ENCODE results near the gene COA3.

COA3 gene

GRCh38 chr17:42798383-42799380 lies at the start of gene COA3, which contains the start of gene CNTD1:
TSS of gene COA3 (minus strand) at chr17:42798704. CDS start at chr17:42798681, 23 bp downstream.
TSS of gene CNTD1 (plus strand) at chr17:42798861. CDS start at chr17:42799068, 207 bp downstream.
- Mint-ChIP-seq H3K27ac (peak within 1 kb of the TSS; percentile 79), H3K27me3 (peaks cover 10% of the 10 kb centered on the region), H3K9me3 (no peaks in the 10 kb centered on the region), H3K4me1 (ENCODE audit: low read depth) (peaks cover 30% of the 10 kb centered on the region), H3K4me3 (peak within 1 kb of the TSS; percentile 81), H3K36me3 (ENCODE audit: low read depth) (peaks cover 14% of the 10 kb centered on the region)
- intact Hi-C loops (cut with micrococcal nuclease) = no loop called here

- peaks cover 31% of the 10 kb centered on the region for H3K36me3 Mint-ChIP-seq (ENCODE audit: low read depth)
- no peaks in the 10 kb centered on the region for H3K9me3 Mint-ChIP-seq
- H3K27ac Mint-ChIP-seq = no peak overlapping the region
Observed at GRCh38 chr17:42848093-42848492, 49.6 kb upstream of the COA3 start.

GRCh38 chr17:42846594-42847280 lies 48.2 kb upstream of the COA3 start:
- H3K36me3 Mint-ChIP-seq (ENCODE audit: low read depth) = peaks cover 45% of the 10 kb centered on the region
- peaks cover 25% of the 10 kb centered on the region for H3K4me1 Mint-ChIP-seq (ENCODE audit: low read depth)
- intact Hi-C loops (cut with micrococcal nuclease) = loop anchor here (10.0 kb wide), 1 partner anchor 148 kb away; the partner anchor contains the start of gene RPL27
- H3K27ac Mint-ChIP-seq = peak overlapping the region; percentile 3
- no peaks in the 10 kb centered on the region for H3K9me3 Mint-ChIP-seq
- H3K27me3 Mint-ChIP-seq = peaks cover 6% of the 10 kb centered on the region
- no peak overlapping the region for H3K4me3 Mint-ChIP-seq

More at GRCh38 chr17:42848093-42848492, 49.6 kb upstream of the COA3 start:
- Mint-ChIP-seq H3K27me3 (peaks cover 6% of the 10 kb centered on the region), H3K4me1 (ENCODE audit: low read depth) (peaks cover 31% of the 10 kb centered on the region), H3K4me3 (no peak overlapping the region)
- intact Hi-C loops (cut with micrococcal nuclease) = loop anchor here (10.0 kb wide), 1 partner anchor 147 kb away; the partner anchor contains the start of gene RPL27

- intact Hi-C loops (cut with micrococcal nuclease) = loop anchor here (10.0 kb wide), 1 partner anchor 149 kb away; the partner anchor contains the start of gene RPL27
- H3K9me3 Mint-ChIP-seq = no peaks in the 10 kb centered on the region
- H3K4me1 Mint-ChIP-seq (ENCODE audit: low read depth) = peaks cover 25% of the 10 kb centered on the region
- peaks cover 4% of the 10 kb centered on the region for H3K27me3 Mint-ChIP-seq
- peak overlapping the region; percentile 3 for H3K27ac Mint-ChIP-seq
- no peak overlapping the region for H3K4me3 Mint-ChIP-seq
- H3K36me3 Mint-ChIP-seq (ENCODE audit: low read depth) = peaks cover 51% of the 10 kb centered on the region
Observed at GRCh38 chr17:42845918-42846593, 47.6 kb upstream of the COA3 start.

GRCh38 chr17:42845556-42845917 lies 47.0 kb upstream of the COA3 start:
- H3K9me3 Mint-ChIP-seq = no peaks in the 10 kb centered on the region
- peaks cover 57% of the 10 kb centered on the region for H3K36me3 Mint-ChIP-seq (ENCODE audit: low read depth)
- intact Hi-C loops (cut with micrococcal nuclease) = loop anchor here (10.0 kb wide), 1 partner anchor 149 kb away; the partner anchor contains the start of gene RPL27
- peaks cover 25% of the 10 kb centered on the region for H3K4me1 Mint-ChIP-seq (ENCODE audit: low read depth)
- H3K4me3 Mint-ChIP-seq = no peak overlapping the region
- H3K27ac Mint-ChIP-seq = peak overlapping the region; percentile 3
- H3K27me3 Mint-ChIP-seq = peaks cover 4% of the 10 kb centered on the region

GRCh38 chr17:42844761-42845555 lies 46.5 kb upstream of the COA3 start:
- Mint-ChIP-seq H3K4me3 (no peak overlapping the region), H3K4me1 (ENCODE audit: low read depth) (peaks cover 25% of the 10 kb centered on the region), H3K27me3 (peaks cover under 1% of the 10 kb centered on the region), H3K36me3 (ENCODE audit: low read depth) (peaks cover 62% of the 10 kb centered on the region), H3K27ac (no peak overlapping the region), H3K9me3 (no peaks in the 10 kb centered on the region)
- intact Hi-C loops (cut with micrococcal nuclease) = loop anchor here (10.0 kb wide), 1 partner anchor 150 kb away; the partner anchor contains the start of gene RPL27

- H3K27ac Mint-ChIP-seq = no peak within 1 kb of the TSS
- intact Hi-C loops (cut with micrococcal nuclease) = loop anchor here (10.0 kb wide), 1 partner anchor 151 kb away; the partner anchor contains the start of gene RPL27
- H3K9me3 Mint-ChIP-seq = no peaks in the 10 kb centered on the region
- H3K4me3 Mint-ChIP-seq = no peak within 1 kb of the TSS
- H3K27me3 Mint-ChIP-seq = no peaks in the 10 kb centered on the region
- peaks cover 25% of the 10 kb centered on the region for H3K4me1 Mint-ChIP-seq (ENCODE audit: low read depth)
- peaks cover 69% of the 10 kb centered on the region for H3K36me3 Mint-ChIP-seq (ENCODE audit: low read depth)
Observed at GRCh38 chr17:42844271-42844670, 45.8 kb upstream of the COA3 start, which contains the start of gene AOC2. TSS of gene AOC2 (plus strand) at chr17:42844580. CDS start at chr17:42844627, 47 bp downstream.

GRCh38 chr17:42843358-42843934 lies 44.9 kb upstream of the COA3 start:
- Mint-ChIP-seq H3K36me3 (ENCODE audit: low read depth) (peaks cover 78% of the 10 kb centered on the region), H3K4me1 (ENCODE audit: low read depth) (peaks cover 25% of the 10 kb centered on the region), H3K9me3 (no peaks in the 10 kb centered on the region), H3K4me3 (no peak overlapping the region), H3K27ac (no peak overlapping the region), H3K27me3 (no peaks in the 10 kb centered on the region)
- intact Hi-C loops (cut with micrococcal nuclease) = loop anchor here (2.0 to 10.0 kb wide), 3 partner anchors 85 to 151 kb away; partner anchors contain the start of gene RPL27

GRCh38 chr17:42841975-42842685 lies 43.6 kb upstream of the COA3 start:
- peaks cover 91% of the 10 kb centered on the region for H3K36me3 Mint-ChIP-seq (ENCODE audit: low read depth)
- no peak overlapping the region for H3K27ac Mint-ChIP-seq
- H3K9me3 Mint-ChIP-seq = no peaks in the 10 kb centered on the region
- intact Hi-C loops (cut with micrococcal nuclease) = loop anchor here (2.0 to 10.0 kb wide), 3 partner anchors 87 to 153 kb away; partner anchors contain the start of gene RPL27
- no peaks in the 10 kb centered on the region for H3K27me3 Mint-ChIP-seq
- peaks cover 22% of the 10 kb centered on the region for H3K4me1 Mint-ChIP-seq (ENCODE audit: low read depth)
- no peak overlapping the region for H3K4me3 Mint-ChIP-seq

GRCh38 chr17:42835732-42836131 lies 37.2 kb upstream of the COA3 start:
- H3K4me1 Mint-ChIP-seq (ENCODE audit: low read depth) = peaks cover 24% of the 10 kb centered on the region
- intact Hi-C loops (cut with micrococcal nuclease) = no loop called here
- H3K9me3 Mint-ChIP-seq = no peaks in the 10 kb centered on the region
- H3K4me3 Mint-ChIP-seq = no peak overlapping the region
- no peak overlapping the region for H3K27ac Mint-ChIP-seq
- peaks cover 73% of the 10 kb centered on the region for H3K36me3 Mint-ChIP-seq (ENCODE audit: low read depth)
- H3K27me3 Mint-ChIP-seq = no peaks in the 10 kb centered on the region

- Mint-ChIP-seq H3K4me3 (peak overlapping the region; percentile 84), H3K27me3 (no peaks in the 10 kb centered on the region), H3K27ac (peak overlapping the region; percentile 96), H3K4me1 (ENCODE audit: low read depth) (peaks cover 24% of the 10 kb centered on the region), H3K36me3 (ENCODE audit: low read depth) (peaks cover 54% of the 10 kb centered on the region), H3K9me3 (no peaks in the 10 kb centered on the region)
- intact Hi-C loops (cut with micrococcal nuclease) = no loop called here
Observed at GRCh38 chr17:42833767-42834422, 35.4 kb upstream of the COA3 start.

Data from dendritic cell treated with granulocyte-macrophage colony-stimulating factor and Interleukin-4, amounts not matched to agents 40 ng/mL and 50 ng/mL, for 4 days (primary cell).